Bronchial epithelial cell (primary cell): ENCODE data around the gene WASF1. TPM values are rescaled to one million over a fixed set of nuclear protein-coding genes. Genes with fewer than 3 reads are reported as not detected.

Experiments
- DNase-seq: peaks from one replicate; pipeline ENCODE4 v3.0.0-alpha.2; 2010; ENCODE audit warnings: low read depth
- FAIRE-seq: peaks from 2 replicates; lab custom pipeline; 2011; peaks lifted over from hg19 to GRCh38; lab: Jason Lieb, UNC
- H3K27me3 ChIP-seq: 2 replicates; pipeline ENCODE4 v1.5.1; 2011; ENCODE audit warnings: low read length; ENCODE audit not compliant: control insufficient read depth, insufficient read depth
- H3K36me3 ChIP-seq: 2 replicates; pipeline ENCODE4 v1.5.1; 2011; ENCODE audit warnings: low read length; ENCODE audit not compliant: control insufficient read depth, insufficient read depth
- H3K4me3 ChIP-seq: 2 replicates; pipeline ENCODE4 v1.5.1; 2011; ENCODE audit warnings: mild to moderate bottlenecking, low read depth, low read length, control low read depth
- total RNA-seq: library from RNA; depleted of rRNA; stranded (reverse); fragments of >200 nt; gene quantifications from 2 replicates; pipeline ENCODE4 v1.2.1, GENCODE V29; 2014
- TF ChIP-seq, protein P1 (sequence below): IDR thresholded peaks from 2 replicates; pipeline ENCODE4 v1.5.1; 2011; ENCODE audit warnings: mild to moderate bottlenecking, moderate library complexity, low read length, control low read depth, inconsistent platforms; ENCODE audit not compliant: insufficient read depth, severe bottlenecking

WASF1 gene
- total RNA-seq, 1 donor from 2014 or later: 7.1 TPM

GRCh38 chr6:110211753-110212152, 32.3 kb upstream of the WASF1 start:
- Histone ChIP-seq H3K27me3 (no peaks in the 10 kb centered on the region), H3K4me3 (no peak overlapping the region), H3K36me3 (peaks cover 8% of the 10 kb centered on the region)
- FAIRE-seq: no peak
- TF ChIP-seq, protein P1, sequence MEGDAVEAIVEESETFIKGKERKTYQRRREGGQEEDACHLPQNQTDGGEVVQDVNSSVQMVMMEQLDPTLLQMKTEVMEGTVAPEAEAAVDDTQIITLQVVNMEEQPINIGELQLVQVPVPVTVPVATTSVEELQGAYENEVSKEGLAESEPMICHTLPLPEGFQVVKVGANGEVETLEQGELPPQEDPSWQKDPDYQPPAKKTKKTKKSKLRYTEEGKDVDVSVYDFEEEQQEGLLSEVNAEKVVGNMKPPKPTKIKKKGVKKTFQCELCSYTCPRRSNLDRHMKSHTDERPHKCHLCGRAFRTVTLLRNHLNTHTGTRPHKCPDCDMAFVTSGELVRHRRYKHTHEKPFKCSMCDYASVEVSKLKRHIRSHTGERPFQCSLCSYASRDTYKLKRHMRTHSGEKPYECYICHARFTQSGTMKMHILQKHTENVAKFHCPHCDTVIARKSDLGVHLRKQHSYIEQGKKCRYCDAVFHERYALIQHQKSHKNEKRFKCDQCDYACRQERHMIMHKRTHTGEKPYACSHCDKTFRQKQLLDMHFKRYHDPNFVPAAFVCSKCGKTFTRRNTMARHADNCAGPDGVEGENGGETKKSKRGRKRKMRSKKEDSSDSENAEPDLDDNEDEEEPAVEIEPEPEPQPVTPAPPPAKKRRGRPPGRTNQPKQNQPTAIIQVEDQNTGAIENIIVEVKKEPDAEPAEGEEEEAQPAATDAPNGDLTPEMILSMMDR: no peak
- DNase-seq: peak; percentile 1

DNA sequence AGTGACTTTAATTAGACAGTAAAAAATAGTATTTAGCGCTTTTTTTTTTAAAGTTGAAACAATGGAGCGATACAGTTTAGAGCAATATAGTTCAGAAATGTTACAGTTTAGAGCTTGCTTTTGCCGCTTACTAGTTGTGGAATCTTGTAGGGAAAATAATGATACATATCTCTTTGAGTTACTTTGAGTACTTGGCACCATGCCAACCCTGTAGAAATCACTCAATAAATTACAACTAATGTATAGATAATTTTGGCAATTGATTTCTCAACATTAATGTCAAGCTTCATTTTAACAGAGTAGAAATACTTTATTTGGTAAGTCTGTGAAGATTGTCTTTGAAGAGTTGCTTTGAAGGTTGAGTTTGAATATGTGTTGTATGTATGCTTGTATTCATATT, 28.2 kb upstream of the WASF1 start:
- DNase-seq (no peak), FAIRE-seq (no peak)
- H3K27me3 ChIP-seq: no peaks in the 10 kb centered on the region
- TF ChIP-seq, protein P1: no peak
- peaks cover 4% of the 10 kb centered on the region for H3K36me3 ChIP-seq
- H3K4me3 ChIP-seq: no peak overlapping the region

- H3K4me3 ChIP-seq: no peak overlapping the region
- no peaks in the 10 kb centered on the region for H3K36me3 ChIP-seq
- TF ChIP-seq, protein P1: no peak
- no peak for FAIRE-seq
- H3K27me3 ChIP-seq: no peaks in the 10 kb centered on the region
- no peak for DNase-seq
Measured at GRCh38 chr6:110201151-110201884, 21.8 kb upstream of the WASF1 start.

GRCh38 chr6:110198561-110198960, 19.1 kb upstream of the WASF1 start:
- H3K36me3 ChIP-seq: no peaks in the 10 kb centered on the region
- DNase-seq: no peak
- FAIRE-seq: no peak
- TF ChIP-seq, protein P1: no peak
- no peaks in the 10 kb centered on the region for H3K27me3 ChIP-seq
- H3K4me3 ChIP-seq: no peak overlapping the region

- FAIRE-seq (no peak), DNase-seq (no peak)
- no peaks in the 10 kb centered on the region for H3K27me3 ChIP-seq
- H3K4me3 ChIP-seq: no peak overlapping the region
- TF ChIP-seq, protein P1: no peak
- no peaks in the 10 kb centered on the region for H3K36me3 ChIP-seq
Measured at GRCh38 chr6:110196874-110197273, 17.4 kb upstream of the WASF1 start.

DNA sequence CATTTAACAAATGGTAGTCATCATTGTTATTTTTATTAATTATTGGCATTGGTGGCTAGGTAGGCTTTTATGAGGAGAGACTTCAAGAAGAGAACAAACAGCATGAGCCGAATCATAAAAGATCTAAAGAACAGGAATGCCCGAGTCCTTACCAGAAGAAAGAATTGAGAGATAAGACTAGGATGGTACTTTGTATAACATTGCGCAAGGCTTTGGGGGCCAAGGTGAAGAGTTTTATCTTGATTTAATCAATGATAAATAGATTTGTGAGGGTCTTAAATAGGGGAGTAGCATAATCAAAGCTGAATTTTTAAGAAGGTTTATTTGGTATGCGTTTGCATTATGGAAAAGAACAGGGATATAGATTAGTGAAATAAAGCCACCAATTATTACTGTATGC, 16.2 kb upstream of the WASF1 start:
- TF ChIP-seq, protein P1: no peak
- DNase-seq (no peak), FAIRE-seq (no peak)
- Histone ChIP-seq H3K27me3 (no peaks in the 10 kb centered on the region), H3K36me3 (no peaks in the 10 kb centered on the region), H3K4me3 (no peak overlapping the region)
